GM19099 (cell line): Measurements from ENCODE around the gene IGFL2.

Experiments
- POLR2A ChIP-seq: IDR thresholded peaks from 3 replicates; pipeline ENCODE4 v1.6.1; 2011; ENCODE audit warnings: low read depth; ENCODE audit not compliant: insufficient read length; ENCODE audit errors: extremely low read depth

IGFL2 gene

DNA sequence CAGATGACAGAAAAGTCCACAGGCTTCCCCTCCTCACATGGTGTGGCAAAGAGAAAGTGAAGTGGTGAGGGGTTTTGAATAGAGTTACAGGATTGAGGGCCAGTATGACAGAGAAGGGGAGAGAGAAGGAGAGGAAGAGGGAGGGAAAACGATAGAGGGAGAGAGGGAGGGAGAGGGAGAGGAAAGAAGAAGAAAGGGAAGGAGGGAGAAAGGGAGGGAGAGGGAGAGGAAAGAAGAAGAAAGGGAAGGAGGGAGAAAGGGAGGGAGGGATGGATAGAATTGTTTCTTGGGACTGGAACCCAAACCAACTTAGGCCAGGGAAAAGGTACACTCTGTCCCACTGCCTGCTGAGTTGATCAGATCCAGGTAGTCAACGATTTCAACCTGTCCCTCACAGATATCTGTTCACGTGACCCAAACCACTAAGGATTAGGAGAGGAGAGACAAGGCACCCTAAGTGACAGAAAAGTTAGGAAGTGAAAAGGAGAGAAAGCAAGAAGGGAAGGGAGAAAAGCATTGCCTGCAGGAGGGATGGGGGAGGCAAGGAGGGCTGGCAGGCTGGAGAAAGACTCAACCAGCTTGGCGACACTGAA is 15.4 kb upstream of the IGFL2 start:
- TF ChIP-seq POLR2A, result no peak

DNA sequence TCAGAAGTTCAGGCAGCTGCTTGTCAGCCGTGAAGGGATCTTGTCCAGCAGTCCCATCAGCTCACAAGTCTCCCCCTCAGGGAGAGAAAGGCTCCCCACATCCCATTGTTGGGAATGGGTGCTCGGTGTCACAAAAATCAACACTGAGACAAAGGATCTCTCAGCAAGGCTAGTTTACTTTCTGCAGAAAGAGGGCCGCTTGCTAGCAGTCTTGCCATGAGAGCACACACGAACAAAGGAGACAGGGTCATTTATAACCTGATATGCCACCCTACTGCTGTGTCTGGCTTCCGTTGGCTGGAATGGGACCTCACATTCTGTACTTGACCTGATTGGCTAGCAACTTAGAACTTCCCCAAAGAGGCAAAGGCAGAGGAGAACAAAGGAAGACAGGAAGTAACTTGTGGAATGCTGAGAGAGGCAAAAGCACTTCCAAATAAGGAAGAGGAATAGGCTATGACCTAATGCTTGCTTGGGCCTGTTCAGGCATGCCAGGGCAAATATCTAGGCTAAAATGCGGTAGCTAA is 14.9 kb upstream of the IGFL2 start:
- TF ChIP-seq POLR2A, result no peak

GRCh38 chr19:46133777-46134241 is 14.2 kb upstream of the IGFL2 start:
- no peak for TF ChIP-seq POLR2A

- no peak for TF ChIP-seq POLR2A
These were observed 13.5 kb upstream of the IGFL2 start for GRCh38 chr19:46134527-46134926.

GRCh38 chr19:46137915-46138473 is 10.0 kb upstream of the IGFL2 start:
- no peak for TF ChIP-seq POLR2A

- TF ChIP-seq POLR2A, result no peak
These were observed 6.6 kb upstream of the IGFL2 start for GRCh38 chr19:46141421-46141820.

GRCh38 chr19:46142294-46142693 is 5.7 kb upstream of the IGFL2 start:
- no peak for TF ChIP-seq POLR2A

DNA sequence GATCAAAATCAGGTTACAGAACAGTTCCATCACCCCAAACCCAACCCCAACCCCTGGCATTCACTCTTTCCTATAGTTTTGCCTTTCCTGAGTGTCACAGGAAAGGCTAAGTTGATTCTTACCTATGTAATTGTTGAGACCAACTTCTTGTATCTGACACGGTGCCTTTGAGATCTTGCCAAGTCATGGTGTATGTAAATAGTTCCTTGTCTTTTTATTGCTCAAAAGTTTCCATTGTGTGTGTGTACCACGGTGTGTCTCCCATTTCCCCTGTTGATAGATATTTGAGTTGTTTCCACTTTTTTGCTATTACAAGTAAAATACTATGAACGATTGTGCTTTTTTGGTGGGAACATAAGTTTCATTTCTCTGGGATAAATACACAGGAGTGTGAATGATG is 3.3 kb upstream of the IGFL2 start:
- TF ChIP-seq POLR2A, result no peak

DNA sequence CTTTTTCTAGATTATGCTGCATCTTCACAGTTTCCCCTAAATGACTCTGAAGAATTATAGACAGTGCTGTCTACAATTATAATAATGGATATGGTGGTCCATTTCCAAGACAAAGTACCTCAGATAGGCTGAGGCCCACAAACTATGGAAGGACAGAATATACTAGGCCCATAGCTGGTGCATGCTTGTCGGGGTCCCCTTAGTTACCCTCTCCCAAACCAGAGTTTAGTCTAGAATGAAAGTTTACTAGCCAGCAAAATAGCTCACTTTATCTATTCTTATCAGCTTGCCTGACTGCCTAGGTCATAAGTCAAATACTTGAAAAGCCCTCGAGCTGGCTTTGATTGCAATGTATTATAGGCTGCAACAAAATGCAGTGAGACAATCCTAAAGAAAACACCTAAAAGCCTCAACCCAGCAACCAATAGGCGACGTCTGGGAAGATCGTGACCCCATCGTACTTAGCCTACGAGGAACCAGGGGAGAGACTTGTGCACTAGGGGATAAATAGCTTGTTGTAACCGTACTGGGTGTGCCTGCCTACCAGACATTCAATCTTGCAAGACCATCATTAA is 785 bp upstream of the IGFL2 start:
- no peak for TF ChIP-seq POLR2A

DNA sequence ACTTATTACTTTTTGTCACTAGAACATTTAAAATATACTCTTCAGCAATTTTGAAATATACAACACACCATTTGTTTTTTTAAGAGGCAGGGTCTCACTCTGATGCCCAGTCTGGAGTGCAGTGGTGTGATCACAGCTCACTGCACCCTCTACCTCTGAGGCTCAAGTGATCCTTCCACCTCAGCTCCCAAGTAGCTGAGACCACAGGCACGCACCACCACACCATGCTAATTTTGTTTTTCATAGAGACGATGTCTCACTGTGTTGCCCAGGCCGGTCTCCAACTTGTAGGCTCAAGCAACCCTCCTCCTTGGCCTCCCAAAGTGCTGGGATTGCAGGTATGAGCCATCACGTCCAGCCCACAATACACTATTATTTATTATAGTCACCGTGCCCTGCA is 2.6 kb downstream of the IGFL2 start:
- TF ChIP-seq POLR2A, result no peak

GRCh38 chr19:46155237-46155636 is 7.2 kb downstream of the IGFL2 start:
- TF ChIP-seq POLR2A, result no peak

DNA sequence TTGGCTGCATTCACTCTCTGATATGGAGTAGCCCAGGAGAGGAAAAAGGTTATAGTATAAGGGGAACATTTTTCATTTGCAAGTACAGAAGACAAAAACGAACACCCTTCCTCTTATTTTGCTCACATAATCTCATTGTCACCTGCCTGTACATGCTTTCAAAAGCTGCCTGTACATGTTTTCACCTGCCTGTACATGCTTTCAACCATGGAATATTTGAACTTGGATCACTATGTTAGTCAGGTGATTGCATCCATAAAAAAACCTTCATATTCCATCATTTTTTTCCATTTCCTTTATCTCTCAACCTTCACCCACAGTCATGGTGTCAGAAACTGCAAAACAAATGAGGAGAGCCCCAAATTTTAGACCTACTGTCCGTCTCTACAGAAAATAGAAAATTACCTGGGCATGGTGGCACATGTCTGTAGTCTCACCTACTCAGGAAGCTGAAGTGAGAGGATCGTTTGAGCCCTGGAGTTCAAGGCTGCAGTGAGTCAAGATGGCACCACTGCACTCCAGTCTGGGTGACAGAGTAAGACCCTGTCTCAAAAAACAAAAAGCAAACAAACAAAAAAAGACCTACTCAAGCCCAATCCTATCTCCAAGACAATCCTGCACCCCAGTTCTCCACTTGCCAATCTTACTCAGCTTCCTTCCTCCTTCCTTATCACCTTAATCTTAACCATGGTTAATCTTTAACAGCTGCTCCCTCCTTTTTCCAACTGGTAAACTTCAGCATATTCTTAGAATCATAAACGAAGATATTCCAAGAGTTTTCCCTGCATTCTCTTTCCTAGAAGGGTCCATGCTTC is 11.6 kb downstream of the IGFL2 start:
- no peak for TF ChIP-seq POLR2A

DNA sequence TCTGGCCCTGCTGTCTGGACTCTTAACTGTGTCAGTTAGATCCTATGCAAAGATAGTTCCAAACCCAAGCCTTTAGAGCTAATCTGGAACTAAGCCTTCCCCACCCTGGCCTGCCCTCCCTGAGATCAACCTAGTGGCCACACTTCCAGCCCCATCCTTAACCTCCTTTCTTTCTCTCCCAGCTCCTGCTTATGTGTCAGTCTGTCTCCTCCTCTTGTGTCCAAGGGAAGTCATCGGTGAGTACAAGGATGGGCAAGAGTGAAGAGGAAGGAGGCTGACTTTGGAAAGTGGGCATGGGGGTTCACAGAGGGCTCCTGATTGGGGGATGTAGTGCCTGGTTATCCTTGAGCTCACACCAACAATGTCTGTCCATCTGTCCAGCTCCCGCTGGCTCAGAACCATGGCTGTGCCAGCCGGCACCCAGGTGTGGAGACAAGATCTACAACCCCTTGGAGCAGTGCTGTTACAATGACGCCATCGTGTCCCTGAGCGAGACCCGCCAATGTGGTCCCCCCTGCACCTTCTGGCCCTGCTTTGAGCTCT is 12.3 kb downstream of the IGFL2 start:
- no peak for TF ChIP-seq POLR2A

- TF ChIP-seq POLR2A, result no peak
These were observed 14.7 kb downstream of the IGFL2 start for GRCh38 chr19:46162731-46163130.

GRCh38 chr19:46173886-46174480 is 25.9 kb downstream of the IGFL2 start:
- no peak for TF ChIP-seq POLR2A
